ENCODE results near the gene ARG2. TPM values are rescaled to one million over a fixed set of nuclear protein-coding genes. Genes with fewer than 3 reads are reported as not detected.

ARG2 gene
- polyA plus RNA-seq, 1 donor from 2014 or later, result 204 TPM

DNA sequence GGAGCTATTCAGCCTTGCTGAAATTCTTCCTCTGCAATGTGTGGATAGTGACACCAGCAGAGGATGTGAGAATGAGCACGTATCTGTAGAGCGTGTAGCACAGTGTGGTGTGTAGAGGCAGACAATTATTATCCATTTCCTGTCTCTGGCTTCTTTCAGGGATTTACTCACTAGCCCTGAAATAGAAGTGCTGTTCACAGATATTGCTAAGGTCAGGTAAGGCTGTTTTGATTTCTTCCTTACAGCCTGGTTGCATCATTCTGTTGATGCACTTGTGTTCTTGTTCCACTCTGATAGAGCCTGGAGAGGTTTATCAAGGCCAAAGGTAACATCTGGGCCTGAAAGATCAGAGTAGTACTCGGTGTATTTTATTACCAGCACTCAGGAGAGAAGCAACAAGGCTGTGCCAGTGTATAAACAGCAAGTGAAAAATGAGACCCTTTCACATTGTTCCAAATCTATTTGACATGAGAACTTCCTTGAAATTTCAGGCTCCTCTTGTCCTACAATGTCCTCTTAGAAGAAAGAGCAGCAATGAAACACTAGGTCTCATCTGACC lies 16.7 kb downstream of the ARG2 start:
- Histone ChIP-seq H3K27ac (ENCODE audit: low read length) (no peak overlapping the region), H3K27me3 (ENCODE audit: insufficient read depth, low read depth, low read length) (no peaks in the 10 kb centered on the region), H3K4me2 (ENCODE audit: low read length) (no peak overlapping the region)

DNA sequence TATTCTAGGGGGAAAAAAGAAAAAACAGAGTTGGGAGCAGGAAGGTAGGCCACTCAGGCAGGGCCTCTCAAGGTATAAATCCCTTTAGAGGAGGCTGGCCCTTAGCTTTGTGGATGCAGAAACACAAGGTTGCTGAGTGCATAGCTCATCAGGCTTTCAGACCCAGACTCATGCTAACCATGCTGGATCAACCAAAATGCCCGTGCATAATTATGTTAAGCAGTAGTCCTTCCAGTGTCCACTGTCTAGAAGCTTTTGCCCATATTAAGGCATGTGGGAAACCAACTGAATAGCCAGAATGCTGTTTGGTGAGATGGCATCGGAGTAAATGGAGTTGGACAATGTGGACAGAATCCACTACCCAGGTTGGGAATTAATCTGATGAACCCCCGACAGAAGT lies 18.9 kb downstream of the ARG2 start:
- Histone ChIP-seq H3K9me3 (ENCODE audit: low read length) (no peaks in the 10 kb centered on the region), H3K27ac (ENCODE audit: low read length) (no peak overlapping the region), H3K79me2 (replicated peaks; ENCODE audit: insufficient read depth, low read length) (no peaks in the 10 kb centered on the region), H4K20me1 (ENCODE audit: insufficient read depth) (no peaks in the 10 kb centered on the region), H3K36me3 (ENCODE audit: insufficient read depth, low read length) (no peaks in the 10 kb centered on the region), H3K9me2 (ENCODE audit: insufficient read depth, low read length) (no peaks in the 10 kb centered on the region), H3K4me3 (ENCODE audit: low read length) (no peak overlapping the region), H3K27me3 (ENCODE audit: insufficient read depth, low read depth, low read length) (no peaks in the 10 kb centered on the region), H3K4me2 (ENCODE audit: low read length) (no peak overlapping the region), H3F3A (ENCODE audit: insufficient read depth, low read length, poor library complexity, severe bottlenecking) (no peaks in the 10 kb centered on the region), H2AFZ (ENCODE audit: low read depth, low read length) (no peak overlapping the region), H3K9ac (ENCODE audit: low read length) (no peak overlapping the region)
- TF ChIP-seq MXI1 (conservative IDR thresholded peaks at IDR 0.05; ENCODE audit: poor library complexity, severe bottlenecking), result no peak
- TF ChIP-seq, protein P1, sequence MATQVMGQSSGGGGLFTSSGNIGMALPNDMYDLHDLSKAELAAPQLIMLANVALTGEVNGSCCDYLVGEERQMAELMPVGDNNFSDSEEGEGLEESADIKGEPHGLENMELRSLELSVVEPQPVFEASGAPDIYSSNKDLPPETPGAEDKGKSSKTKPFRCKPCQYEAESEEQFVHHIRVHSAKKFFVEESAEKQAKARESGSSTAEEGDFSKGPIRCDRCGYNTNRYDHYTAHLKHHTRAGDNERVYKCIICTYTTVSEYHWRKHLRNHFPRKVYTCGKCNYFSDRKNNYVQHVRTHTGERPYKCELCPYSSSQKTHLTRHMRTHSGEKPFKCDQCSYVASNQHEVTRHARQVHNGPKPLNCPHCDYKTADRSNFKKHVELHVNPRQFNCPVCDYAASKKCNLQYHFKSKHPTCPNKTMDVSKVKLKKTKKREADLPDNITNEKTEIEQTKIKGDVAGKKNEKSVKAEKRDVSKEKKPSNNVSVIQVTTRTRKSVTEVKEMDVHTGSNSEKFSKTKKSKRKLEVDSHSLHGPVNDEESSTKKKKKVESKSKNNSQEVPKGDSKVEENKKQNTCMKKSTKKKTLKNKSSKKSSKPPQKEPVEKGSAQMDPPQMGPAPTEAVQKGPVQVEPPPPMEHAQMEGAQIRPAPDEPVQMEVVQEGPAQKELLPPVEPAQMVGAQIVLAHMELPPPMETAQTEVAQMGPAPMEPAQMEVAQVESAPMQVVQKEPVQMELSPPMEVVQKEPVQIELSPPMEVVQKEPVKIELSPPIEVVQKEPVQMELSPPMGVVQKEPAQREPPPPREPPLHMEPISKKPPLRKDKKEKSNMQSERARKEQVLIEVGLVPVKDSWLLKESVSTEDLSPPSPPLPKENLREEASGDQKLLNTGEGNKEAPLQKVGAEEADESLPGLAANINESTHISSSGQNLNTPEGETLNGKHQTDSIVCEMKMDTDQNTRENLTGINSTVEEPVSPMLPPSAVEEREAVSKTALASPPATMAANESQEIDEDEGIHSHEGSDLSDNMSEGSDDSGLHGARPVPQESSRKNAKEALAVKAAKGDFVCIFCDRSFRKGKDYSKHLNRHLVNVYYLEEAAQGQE (IDR thresholded peaks at IDR 0.05; ENCODE audit: borderline replicate concordance), result no peak
- TF ChIP-seq POLR2AphosphoS5 (IDR thresholded peaks at IDR 0.05), result no peak
- TF ChIP-seq, protein P2, sequence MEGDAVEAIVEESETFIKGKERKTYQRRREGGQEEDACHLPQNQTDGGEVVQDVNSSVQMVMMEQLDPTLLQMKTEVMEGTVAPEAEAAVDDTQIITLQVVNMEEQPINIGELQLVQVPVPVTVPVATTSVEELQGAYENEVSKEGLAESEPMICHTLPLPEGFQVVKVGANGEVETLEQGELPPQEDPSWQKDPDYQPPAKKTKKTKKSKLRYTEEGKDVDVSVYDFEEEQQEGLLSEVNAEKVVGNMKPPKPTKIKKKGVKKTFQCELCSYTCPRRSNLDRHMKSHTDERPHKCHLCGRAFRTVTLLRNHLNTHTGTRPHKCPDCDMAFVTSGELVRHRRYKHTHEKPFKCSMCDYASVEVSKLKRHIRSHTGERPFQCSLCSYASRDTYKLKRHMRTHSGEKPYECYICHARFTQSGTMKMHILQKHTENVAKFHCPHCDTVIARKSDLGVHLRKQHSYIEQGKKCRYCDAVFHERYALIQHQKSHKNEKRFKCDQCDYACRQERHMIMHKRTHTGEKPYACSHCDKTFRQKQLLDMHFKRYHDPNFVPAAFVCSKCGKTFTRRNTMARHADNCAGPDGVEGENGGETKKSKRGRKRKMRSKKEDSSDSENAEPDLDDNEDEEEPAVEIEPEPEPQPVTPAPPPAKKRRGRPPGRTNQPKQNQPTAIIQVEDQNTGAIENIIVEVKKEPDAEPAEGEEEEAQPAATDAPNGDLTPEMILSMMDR (IDR thresholded peaks at IDR 0.05; ENCODE audit: poor library complexity, severe bottlenecking), result no peak
- TF ChIP-seq SMC3 (conservative IDR thresholded peaks at IDR 0.05; ENCODE audit: poor library complexity), result no peak
- TF ChIP-seq TAF1 (IDR thresholded peaks at IDR 0.05; ENCODE audit: low read depth), result no peak
- TF ChIP-seq RAD21 (conservative IDR thresholded peaks at IDR 0.05), result no peak
- TF ChIP-seq EP300 (conservative IDR thresholded peaks at IDR 0.05; ENCODE audit: poor library complexity, severe bottlenecking), result no peak
- no peak for TF ChIP-seq EZH2 (IDR thresholded peaks at IDR 0.05; ENCODE audit: borderline replicate concordance, insufficient read depth, low read length, poor library complexity, severe bottlenecking)

More for the DNA sequence above, 16.7 kb downstream of the ARG2 start:
- H3K4me3 ChIP-seq (ENCODE audit: low read length), result no peak overlapping the region
- H3K36me3 ChIP-seq (ENCODE audit: insufficient read depth, low read length), result peaks cover 6% of the 10 kb centered on the region
- TF ChIP-seq, protein P1 (IDR thresholded peaks at IDR 0.05; ENCODE audit: borderline replicate concordance), result no peak
- TF ChIP-seq EZH2 (IDR thresholded peaks at IDR 0.05; ENCODE audit: borderline replicate concordance, insufficient read depth, low read length, poor library complexity, severe bottlenecking) (no peak), EP300 (conservative IDR thresholded peaks at IDR 0.05; ENCODE audit: poor library complexity, severe bottlenecking) (no peak), RAD21 (conservative IDR thresholded peaks at IDR 0.05) (no peak), SMC3 (conservative IDR thresholded peaks at IDR 0.05; ENCODE audit: poor library complexity) (no peak), TAF1 (IDR thresholded peaks at IDR 0.05; ENCODE audit: low read depth) (no peak), POLR2AphosphoS5 (IDR thresholded peaks at IDR 0.05) (no peak), MXI1 (conservative IDR thresholded peaks at IDR 0.05; ENCODE audit: poor library complexity, severe bottlenecking) (no peak)
- TF ChIP-seq, protein P2 (IDR thresholded peaks at IDR 0.05; ENCODE audit: poor library complexity, severe bottlenecking), result no peak
- H3K9me2 ChIP-seq (ENCODE audit: insufficient read depth, low read length), result no peaks in the 10 kb centered on the region
- no peaks in the 10 kb centered on the region for H3K9me3 ChIP-seq (ENCODE audit: low read length)
- no peaks in the 10 kb centered on the region for H3F3A ChIP-seq (ENCODE audit: insufficient read depth, low read length, poor library complexity, severe bottlenecking)
- H4K20me1 ChIP-seq (ENCODE audit: insufficient read depth), result no peaks in the 10 kb centered on the region
- no peaks in the 10 kb centered on the region for H3K79me2 ChIP-seq (replicated peaks; ENCODE audit: insufficient read depth, low read length)
- H3K9ac ChIP-seq (ENCODE audit: low read length), result no peak overlapping the region
- no peak overlapping the region for H2AFZ ChIP-seq (ENCODE audit: low read depth, low read length)

Measured in neural cell (in vitro differentiated cells).